Naive thymus-derived CD8-positive, alpha-beta T cell (primary cell): Measurements from ENCODE around the gene BTBD9. TPM values are rescaled to one million over a fixed set of nuclear protein-coding genes. Genes with fewer than 3 reads are reported as not detected.

ENCODE experiments used
- ATAC-seq, 2 donors: fragments of 150-1000 bp; cut with Tn5 transposase in 1 of 2; sonication (Bioruptor Pico), chemical (Tn5 transposase) in 1 of 2; 1 replicate in 1 of 2; 2 replicates in 1 of 2; pipeline ENCODE4 v1.10.0; 2021; ENCODE audit warnings: mild to moderate bottlenecking in 2 of 2, moderate library complexity in 2 of 2
- POLR2A ChIA-PET: fragments of 350-600 bp; sonication (Branson Sonifier 250); formaldehyde crosslinking; loops from one replicate; lab custom pipeline; 2021; ENCODE audit warnings: antibody characterized with exemption; lab: Charles Lee
- DNase-seq, 10 donors: peaks; one replicate each; pipeline versions ENCODE4 v3.0.0 to v3.0.0-alpha.2; 2020 to 2022
- H3K27ac Mint-ChIP-seq, 10 donors: one replicate each; pipeline ENCODE4 v1.8.0; 2020 to 2022; ENCODE audit warnings: mild to moderate bottlenecking in 10 of 10, mixed read lengths in 10 of 10, moderate library complexity in 4 of 10, inconsistent platforms in 1 of 10
- H3K27me3 Mint-ChIP-seq, 5 donors: one replicate each; pipeline ENCODE4 v1.8.0; 2021 to 2022; ENCODE audit warnings: mixed read lengths in 5 of 5
- H3K36me3 Mint-ChIP-seq, 3 donors: one replicate each; pipeline ENCODE4 v1.8.0; 2020 to 2022; ENCODE audit warnings: mixed read lengths in 3 of 3, mild to moderate bottlenecking in 2 of 3, inconsistent platforms in 1 of 3
- H3K4me1 Mint-ChIP-seq, 4 donors: one replicate each; pipeline ENCODE4 v1.8.0; 2021 to 2022; ENCODE audit warnings: mixed read lengths in 4 of 4
- H3K4me3 Mint-ChIP-seq, 10 donors: one replicate each; pipeline ENCODE4 v1.8.0; 2020 to 2022; ENCODE audit warnings: mild to moderate bottlenecking in 10 of 10, mixed read lengths in 10 of 10, moderate library complexity in 6 of 10, inconsistent platforms in 1 of 10
- H3K9me3 Mint-ChIP-seq, 9 donors: one replicate each; pipeline ENCODE4 v1.8.0; 2020 to 2022; ENCODE audit warnings: mixed read lengths in 9 of 9, mild to moderate bottlenecking in 3 of 9, inconsistent platforms in 1 of 9, moderate library complexity in 1 of 9
- polyA plus RNA-seq, 3 donors: library from polyadenylated mRNA; unstranded; fragments of 300-500 nt; fragmentation: Illumina TruSeq; gene quantifications; one replicate each; pipeline ENCODE4 v1.2.3, GENCODE V29; 2021
- total RNA-seq, 8 experiments: library from RNA in 2 of 8; stranded (reverse) in 2 of 8; gene quantifications; one replicate each; pipeline ENCODE4 v1.2.3 and lab custom pipeline; 2021 to 2026

Gene BTBD9
- total and polyA plus RNA-seq, 5 experiments from 2014 or later = 9.3 to 32.2 (median 10.6) TPM

DNA sequence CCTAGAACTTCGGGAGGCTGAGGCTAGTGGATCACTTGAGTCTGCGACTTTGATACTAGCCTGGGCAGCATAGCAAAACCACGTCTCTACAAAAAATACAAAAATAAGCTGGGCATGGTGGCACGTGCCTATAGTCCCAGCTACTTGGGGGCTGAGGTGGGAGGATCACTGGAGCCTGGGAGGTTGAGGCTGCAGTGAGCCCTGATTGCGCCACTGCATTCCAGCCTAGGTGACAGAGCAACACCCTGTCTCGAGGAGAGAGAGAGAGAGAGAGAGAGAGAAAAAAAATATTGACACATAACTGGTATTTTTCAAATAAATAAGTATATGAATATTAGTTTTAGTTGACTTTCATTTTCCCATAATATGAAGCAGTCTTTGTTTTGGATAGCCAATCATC, 222.2 kb downstream of the BTBD9 start:
- DNase-seq (no peak), ATAC-seq (no peak)
- Mint-ChIP-seq H3K36me3 (peaks cover 0 to 8% (median 3%) of the 10 kb centered on the region in 3 donors), H3K4me1 (peaks cover 0 to 11% (median 6%) of the 10 kb centered on the region in 4 donors), H3K27ac (no peak overlapping the region), H3K4me3 (no peak overlapping the region), H3K27me3 (no peaks in the 10 kb centered on the region), H3K9me3 (no peaks in the 10 kb centered on the region)
- POLR2A ChIA-PET = no interaction called here

DNA sequence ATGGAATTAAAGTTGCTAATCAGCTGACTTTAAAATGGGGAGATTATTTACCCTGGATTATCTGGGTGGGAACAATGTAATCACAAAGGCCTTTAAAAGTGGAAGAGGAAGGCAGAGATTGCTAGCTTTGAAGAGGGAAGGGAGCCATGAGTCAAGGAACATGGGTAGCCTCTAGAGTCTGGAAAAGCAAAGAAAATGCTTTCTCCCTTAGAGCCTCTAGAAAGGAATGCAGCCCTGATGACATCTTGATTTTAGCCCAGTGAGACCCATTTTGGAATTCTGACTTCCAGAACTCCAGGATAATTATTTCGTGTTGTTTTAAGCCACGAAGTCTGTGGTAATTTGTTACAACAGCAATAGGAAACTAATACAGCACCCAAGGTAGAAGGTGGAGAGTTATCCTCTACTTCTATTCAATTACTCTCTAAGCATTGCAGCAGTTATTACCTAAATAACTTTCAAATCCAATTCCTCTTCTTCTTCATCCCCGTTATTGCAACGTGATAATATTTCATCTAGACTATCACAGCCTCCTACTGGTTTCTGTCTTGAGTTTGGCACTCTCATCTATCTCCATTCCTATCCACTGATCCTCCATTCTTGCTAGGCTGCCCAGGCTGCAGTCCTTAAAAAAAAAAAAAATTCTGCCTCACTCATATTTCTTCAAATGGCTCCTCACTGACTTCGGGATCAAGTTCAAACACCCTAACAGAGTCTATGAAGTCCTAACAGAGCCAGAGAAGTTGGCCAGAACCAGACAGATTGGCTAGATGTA, 224.3 kb downstream of the BTBD9 start:
- DNase-seq (no peak), ATAC-seq (no peak)
- peaks cover 0 to 8% (median 3%) of the 10 kb centered on the region in 3 donors for H3K36me3 Mint-ChIP-seq
- no peaks in the 10 kb centered on the region for H3K27me3 Mint-ChIP-seq
- H3K9me3 Mint-ChIP-seq = no peaks in the 10 kb centered on the region
- peaks cover 2 to 12% (median 6%) of the 10 kb centered on the region in 4 donors for H3K4me1 Mint-ChIP-seq
- POLR2A ChIA-PET = no interaction called here
- peak overlapping the region in 1 of 10 donors; percentile 1 for H3K27ac Mint-ChIP-seq
- H3K4me3 Mint-ChIP-seq = no peak overlapping the region

DNA sequence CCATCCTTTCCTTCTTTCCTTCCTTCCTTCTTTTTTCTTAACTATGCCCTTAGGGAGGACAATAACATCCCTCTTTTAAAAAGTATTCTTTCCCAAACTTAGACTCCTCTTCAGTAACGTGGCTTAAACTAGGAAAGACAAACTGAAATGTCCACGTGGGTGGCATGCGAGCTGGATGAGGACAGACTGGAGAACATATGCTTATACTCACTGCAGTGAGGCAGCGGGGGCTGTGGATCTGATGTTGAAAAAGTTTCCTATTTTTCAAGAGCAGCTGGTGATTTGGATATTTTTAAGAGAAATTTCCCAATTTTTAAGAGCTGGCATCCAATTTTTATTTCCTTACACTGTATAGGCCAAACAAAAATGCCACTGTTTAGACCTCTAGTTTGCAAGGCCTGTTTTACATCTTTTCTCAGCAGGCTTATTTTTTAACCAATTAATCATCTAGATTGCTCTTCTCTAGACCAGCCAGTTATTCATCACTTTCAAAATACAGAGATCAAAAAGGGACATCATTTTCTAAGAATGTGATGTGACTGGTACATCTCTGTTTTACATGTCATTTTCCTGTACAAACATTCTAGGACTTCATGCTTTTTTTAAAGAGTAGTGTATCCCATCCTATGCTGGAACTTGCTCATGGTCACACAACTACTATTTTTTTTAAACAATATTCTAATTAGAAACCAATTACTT, 226.5 kb downstream of the BTBD9 start:
- Mint-ChIP-seq H3K4me1 (peaks cover 2 to 12% (median 6%) of the 10 kb centered on the region in 4 donors), H3K9me3 (no peaks in the 10 kb centered on the region)
- POLR2A ChIA-PET = interaction anchor here (0.6 kb wide), 1 partner anchor 12 kb away, joined by 4 read pairs; no protein-coding TSS in a partner anchor

GRCh38 chr6:38407192-38407591, 232.5 kb downstream of the BTBD9 start:
- Mint-ChIP-seq H3K27ac (no peak overlapping the region), H3K9me3 (no peaks in the 10 kb centered on the region), H3K27me3 (no peaks in the 10 kb centered on the region), H3K4me3 (no peak overlapping the region), H3K36me3 (peaks cover 0 to 7% (median 4%) of the 10 kb centered on the region in 3 donors), H3K4me1 (peaks cover 7 to 18% (median 8%) of the 10 kb centered on the region in 4 donors)
- ATAC-seq (no peak), DNase-seq (no peak)
- POLR2A ChIA-PET = no interaction called here

More for the DNA sequence above, 226.5 kb downstream of the BTBD9 start:
- no peak for DNase-seq
- H3K27ac Mint-ChIP-seq = no peak overlapping the region
- H3K36me3 Mint-ChIP-seq = peaks cover 0 to 8% (median 8%) of the 10 kb centered on the region in 3 donors
- no peaks in the 10 kb centered on the region for H3K27me3 Mint-ChIP-seq
- no peak overlapping the region for H3K4me3 Mint-ChIP-seq
- no peak for ATAC-seq

GRCh38 chr6:38406096-38406495, 233.6 kb downstream of the BTBD9 start:
- H3K9me3 Mint-ChIP-seq = no peaks in the 10 kb centered on the region
- H3K4me1 Mint-ChIP-seq = peaks cover 7 to 19% (median 8%) of the 10 kb centered on the region in 4 donors
- ATAC-seq (no peak), DNase-seq (no peak)
- H3K27me3 Mint-ChIP-seq = no peaks in the 10 kb centered on the region
- POLR2A ChIA-PET = no interaction called here
- peak overlapping the region in 1 of 10 donors; percentile 12 for H3K27ac Mint-ChIP-seq
- peaks cover 0 to 7% (median 5%) of the 10 kb centered on the region in 3 donors for H3K36me3 Mint-ChIP-seq
- H3K4me3 Mint-ChIP-seq = no peak overlapping the region

DNA sequence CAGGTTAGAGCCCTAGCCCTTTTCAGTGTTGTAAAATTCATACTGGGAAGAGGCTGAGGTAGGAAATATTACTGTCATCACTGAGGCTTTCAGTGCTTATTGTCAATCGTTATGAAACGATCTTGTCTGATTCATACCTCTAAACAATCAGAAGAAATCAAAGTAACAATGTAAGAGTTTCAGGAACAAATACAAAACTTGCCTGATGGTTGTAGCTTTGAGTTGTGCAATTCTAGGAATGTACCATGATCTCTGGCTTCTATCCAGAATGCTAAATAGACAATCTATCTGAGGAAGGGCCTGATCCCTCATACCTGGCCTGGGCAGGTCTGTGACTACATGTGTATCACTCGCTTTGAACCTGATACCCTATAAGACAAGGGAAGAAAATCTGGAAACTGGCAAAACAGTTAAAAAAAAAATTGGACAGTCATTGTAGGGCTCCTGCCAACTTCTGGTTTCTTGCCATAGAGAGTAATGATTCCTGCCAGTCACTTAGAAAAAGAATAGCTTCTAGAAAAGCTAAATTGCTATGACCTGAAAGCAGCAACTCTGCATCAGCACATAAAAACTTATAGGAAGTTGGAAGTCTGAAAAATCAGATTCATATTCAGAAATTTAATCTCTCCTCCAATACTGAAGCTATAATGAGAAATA, 234.7 kb downstream of the BTBD9 start:
- Mint-ChIP-seq H3K4me1 (peaks cover 4 to 17% (median 8%) of the 10 kb centered on the region in 4 donors), H3K9me3 (no peaks in the 10 kb centered on the region), H3K4me3 (no peak overlapping the region), H3K27me3 (no peaks in the 10 kb centered on the region), H3K27ac (no peak overlapping the region), H3K36me3 (peaks cover 0 to 6% (median 5%) of the 10 kb centered on the region in 3 donors)
- no peak for ATAC-seq
- POLR2A ChIA-PET = interaction anchor here (0.5 kb wide), 1 partner anchor 464 kb away, joined by 4 read pairs; no protein-coding TSS in a partner anchor
- no peak for DNase-seq

- DNase-seq (no peak), ATAC-seq (no peak)
- peaks cover 4 to 17% (median 8%) of the 10 kb centered on the region in 4 donors for H3K4me1 Mint-ChIP-seq
- POLR2A ChIA-PET = no interaction called here
- no peaks in the 10 kb centered on the region for H3K9me3 Mint-ChIP-seq
- peak overlapping the region in 3 of 10 donors; percentile 2 to 40 (median 20) for H3K27ac Mint-ChIP-seq
- H3K4me3 Mint-ChIP-seq = no peak overlapping the region
- no peaks in the 10 kb centered on the region for H3K27me3 Mint-ChIP-seq
- H3K36me3 Mint-ChIP-seq = peaks cover 0 to 5% (median 3%) of the 10 kb centered on the region in 3 donors
These were observed 235.4 kb downstream of the BTBD9 start for GRCh38 chr6:38404355-38404754.

DNA sequence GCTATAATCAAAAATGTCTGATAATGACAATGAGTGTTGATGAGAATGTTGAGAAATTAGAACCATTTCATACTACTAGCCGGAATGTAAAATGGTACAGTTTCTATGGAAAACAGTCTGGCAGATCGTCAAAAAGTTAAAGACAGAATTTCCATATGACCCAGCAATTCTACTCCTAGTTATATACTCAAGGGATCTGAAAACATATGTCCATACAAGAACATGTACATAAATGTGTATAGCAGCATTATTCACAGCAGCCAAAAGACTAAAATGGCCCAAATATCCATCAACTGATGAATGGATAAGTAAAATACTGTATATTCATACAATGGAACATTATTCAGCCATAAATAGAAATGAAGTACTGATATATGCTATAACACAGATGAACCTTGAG, 236.2 kb downstream of the BTBD9 start:
- H3K4me3 Mint-ChIP-seq = no peak overlapping the region
- peaks cover 4 to 17% (median 8%) of the 10 kb centered on the region in 4 donors for H3K4me1 Mint-ChIP-seq
- H3K27me3 Mint-ChIP-seq = no peaks in the 10 kb centered on the region
- H3K36me3 Mint-ChIP-seq = peaks cover 0 to 5% (median 3%) of the 10 kb centered on the region in 3 donors
- no peaks in the 10 kb centered on the region for H3K9me3 Mint-ChIP-seq
- POLR2A ChIA-PET = no interaction called here
- ATAC-seq = no peak
- DNase-seq = no peak
- H3K27ac Mint-ChIP-seq = no peak overlapping the region

GRCh38 chr6:38400764-38401163, 239.0 kb downstream of the BTBD9 start:
- ATAC-seq = no peak
- peaks cover 4 to 12% (median 7%) of the 10 kb centered on the region in 4 donors for H3K4me1 Mint-ChIP-seq
- no peaks in the 10 kb centered on the region for H3K9me3 Mint-ChIP-seq
- peaks cover 3 to 7% (median 5%) of the 10 kb centered on the region in 3 donors for H3K36me3 Mint-ChIP-seq
- no peak for DNase-seq
- no peak overlapping the region for H3K27ac Mint-ChIP-seq
- POLR2A ChIA-PET = no interaction called here
- H3K27me3 Mint-ChIP-seq = no peaks in the 10 kb centered on the region
- no peak overlapping the region for H3K4me3 Mint-ChIP-seq

DNA sequence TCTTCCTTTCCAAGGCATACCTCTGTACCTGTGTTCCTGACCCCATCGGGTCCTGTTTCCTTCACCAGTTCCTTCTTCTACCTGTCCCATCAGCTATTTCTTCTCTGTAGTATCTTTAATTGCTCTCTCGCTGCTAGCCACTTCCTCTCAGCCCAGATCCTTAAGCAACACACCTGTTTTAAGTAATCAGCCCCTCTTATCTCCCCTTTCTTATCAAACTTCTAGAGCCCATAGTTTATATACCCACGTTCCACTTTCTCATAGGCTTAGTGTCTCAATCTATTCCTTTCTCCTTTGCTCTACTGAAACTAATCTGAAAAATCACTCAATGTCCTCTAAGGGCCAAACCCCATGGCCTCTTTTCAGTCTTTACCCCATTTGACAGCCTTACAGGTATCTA, 239.6 kb downstream of the BTBD9 start:
- no peak for DNase-seq
- no peak for ATAC-seq
- H3K27me3 Mint-ChIP-seq = no peaks in the 10 kb centered on the region
- H3K4me3 Mint-ChIP-seq = no peak overlapping the region
- no peaks in the 10 kb centered on the region for H3K9me3 Mint-ChIP-seq
- H3K4me1 Mint-ChIP-seq = peaks cover 4 to 12% (median 7%) of the 10 kb centered on the region in 4 donors
- POLR2A ChIA-PET = no interaction called here
- H3K36me3 Mint-ChIP-seq = peaks cover 3 to 7% (median 5%) of the 10 kb centered on the region in 3 donors
- no peak overlapping the region for H3K27ac Mint-ChIP-seq

DNA sequence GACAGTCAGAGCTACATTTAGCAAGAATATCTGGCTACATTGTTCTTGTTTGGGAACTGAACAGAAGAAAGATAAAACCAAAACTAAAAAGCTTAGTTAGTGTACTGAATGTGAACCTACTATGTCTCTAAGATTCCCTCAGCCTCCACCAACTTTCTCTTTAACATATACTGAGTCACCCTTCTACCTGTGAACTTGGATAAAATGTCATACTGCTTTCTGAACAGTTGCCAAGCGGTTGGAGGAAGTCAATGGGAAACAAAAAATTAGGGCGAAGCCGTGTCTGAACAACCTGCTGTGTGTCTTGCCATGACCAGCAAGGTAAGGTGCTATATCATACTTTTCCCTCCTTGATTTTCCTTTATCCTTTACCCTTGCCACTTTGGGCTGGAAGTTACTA, 243.5 kb downstream of the BTBD9 start:
- Mint-ChIP-seq H3K36me3 (peaks cover 2 to 20% (median 10%) of the 10 kb centered on the region in 3 donors), H3K4me3 (no peak overlapping the region), H3K4me1 (peaks cover 0 to 7% (median 4%) of the 10 kb centered on the region in 4 donors), H3K27ac (no peak overlapping the region), H3K9me3 (peaks cover 0 to 2% (median 0%) of the 10 kb centered on the region in 9 donors), H3K27me3 (no peaks in the 10 kb centered on the region)
- POLR2A ChIA-PET = no interaction called here
- ATAC-seq = no peak
- no peak for DNase-seq

DNA sequence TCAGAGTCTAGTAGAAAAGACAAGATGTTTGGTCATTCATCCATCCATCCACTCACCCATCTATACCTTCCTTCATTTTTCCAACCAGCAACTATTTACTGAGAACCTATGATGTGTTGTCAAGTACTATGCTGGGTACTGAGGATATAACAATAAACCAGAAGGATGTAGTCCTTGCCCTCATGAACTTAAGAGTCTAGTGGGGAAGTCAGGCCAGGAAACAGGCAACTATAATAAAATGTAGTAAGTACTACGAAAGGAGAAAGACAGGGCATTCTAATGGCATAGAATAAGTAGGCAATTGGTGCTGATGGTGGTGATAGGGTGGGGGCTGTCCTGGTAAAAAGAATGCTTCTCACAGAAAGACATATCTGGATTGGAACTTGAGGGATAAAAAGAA, 245.7 kb downstream of the BTBD9 start:
- Mint-ChIP-seq H3K9me3 (peaks cover 0 to 2% (median 0%) of the 10 kb centered on the region in 9 donors), H3K4me3 (no peak overlapping the region), H3K36me3 (peaks cover 2 to 20% (median 10%) of the 10 kb centered on the region in 3 donors), H3K27ac (no peak overlapping the region), H3K4me1 (peaks cover 0 to 8% (median 5%) of the 10 kb centered on the region in 4 donors), H3K27me3 (no peaks in the 10 kb centered on the region)
- ATAC-seq (no peak), DNase-seq (no peak)
- POLR2A ChIA-PET = no interaction called here
